ENCODE measurements around the gene METTL22. TPM values are rescaled to one million over a fixed set of nuclear protein-coding genes. Genes with fewer than 3 reads are reported as not detected.

Gene METTL22
- total and polyA plus RNA-seq, 2 experiments from 2014 or later, result 46.0 to 63.5 TPM

GRCh38 chr16:8627456-8627855 is 6.0 kb downstream of the METTL22 start:
- Histone ChIP-seq H3K4me3 (no peak overlapping the region), H3K27ac (no peak overlapping the region), H3K27me3 (no peaks in the 10 kb centered on the region), H3K4me1 (ENCODE audit: low read depth) (peaks cover 4% of the 10 kb centered on the region), H3K9me3 (ENCODE audit: low read depth) (no peaks in the 10 kb centered on the region), H3K36me3 (peaks cover 57% of the 10 kb centered on the region)
- TF ChIP-seq, protein P1, sequence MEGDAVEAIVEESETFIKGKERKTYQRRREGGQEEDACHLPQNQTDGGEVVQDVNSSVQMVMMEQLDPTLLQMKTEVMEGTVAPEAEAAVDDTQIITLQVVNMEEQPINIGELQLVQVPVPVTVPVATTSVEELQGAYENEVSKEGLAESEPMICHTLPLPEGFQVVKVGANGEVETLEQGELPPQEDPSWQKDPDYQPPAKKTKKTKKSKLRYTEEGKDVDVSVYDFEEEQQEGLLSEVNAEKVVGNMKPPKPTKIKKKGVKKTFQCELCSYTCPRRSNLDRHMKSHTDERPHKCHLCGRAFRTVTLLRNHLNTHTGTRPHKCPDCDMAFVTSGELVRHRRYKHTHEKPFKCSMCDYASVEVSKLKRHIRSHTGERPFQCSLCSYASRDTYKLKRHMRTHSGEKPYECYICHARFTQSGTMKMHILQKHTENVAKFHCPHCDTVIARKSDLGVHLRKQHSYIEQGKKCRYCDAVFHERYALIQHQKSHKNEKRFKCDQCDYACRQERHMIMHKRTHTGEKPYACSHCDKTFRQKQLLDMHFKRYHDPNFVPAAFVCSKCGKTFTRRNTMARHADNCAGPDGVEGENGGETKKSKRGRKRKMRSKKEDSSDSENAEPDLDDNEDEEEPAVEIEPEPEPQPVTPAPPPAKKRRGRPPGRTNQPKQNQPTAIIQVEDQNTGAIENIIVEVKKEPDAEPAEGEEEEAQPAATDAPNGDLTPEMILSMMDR (IDR thresholded peaks at IDR 0.05; ENCODE audit: low read depth, low read length), result no peak
- DNase-seq (ENCODE audit: low read depth in 1 of 2, low spot score in 1 of 2), result no peak

DNA sequence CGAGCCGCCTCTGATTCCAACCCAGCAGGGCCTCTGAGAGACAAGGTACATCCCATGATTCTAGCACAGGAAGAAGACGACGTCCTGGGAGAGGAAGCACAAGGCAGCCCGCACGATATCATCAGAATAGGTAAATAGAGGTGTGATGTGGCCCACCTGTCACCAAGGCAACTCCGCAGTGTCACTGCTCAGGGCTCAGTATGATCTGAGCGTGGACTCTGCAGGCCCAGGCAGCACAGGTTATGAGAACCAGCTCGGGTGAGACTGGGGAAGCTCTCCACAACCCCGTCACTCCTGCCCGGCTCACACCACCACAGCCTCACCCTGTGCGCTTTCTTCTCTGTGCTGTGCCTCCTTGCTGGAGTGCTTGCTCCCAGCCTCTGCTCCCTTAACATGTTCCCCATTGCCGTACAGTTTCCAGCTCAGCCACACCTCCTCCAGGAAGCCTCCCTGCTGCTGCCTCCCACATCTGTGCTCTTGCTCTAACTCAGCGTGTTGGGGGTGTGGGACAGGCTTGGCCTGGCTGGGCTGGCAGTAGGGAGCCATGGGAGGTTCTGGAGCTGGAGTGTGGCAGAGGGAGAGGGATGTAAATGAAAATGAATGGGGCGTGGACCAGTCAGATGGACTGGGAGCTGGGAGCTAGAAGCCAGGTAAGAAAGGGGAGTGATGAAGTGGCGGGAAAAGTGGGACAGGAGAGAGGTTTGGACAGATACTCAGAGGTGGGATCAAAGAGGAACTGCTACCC is 7.7 kb downstream of the METTL22 start:
- no peak for DNase-seq (ENCODE audit: low read depth in 1 of 2, low spot score in 1 of 2)
- TF ChIP-seq, protein P1 (IDR thresholded peaks at IDR 0.05; ENCODE audit: low read depth, low read length), result no peak
- H3K27me3 ChIP-seq, result no peaks in the 10 kb centered on the region
- H3K36me3 ChIP-seq, result peaks cover 68% of the 10 kb centered on the region
- no peak overlapping the region for H3K4me3 ChIP-seq
- H3K4me1 ChIP-seq (ENCODE audit: low read depth), result no peaks in the 10 kb centered on the region
- H3K27ac ChIP-seq, result no peak overlapping the region
- no peaks in the 10 kb centered on the region for H3K9me3 ChIP-seq (ENCODE audit: low read depth)

- H3K4me1 ChIP-seq (ENCODE audit: low read depth), result no peaks in the 10 kb centered on the region
- no peak overlapping the region for H3K4me3 ChIP-seq
- H3K9me3 ChIP-seq (ENCODE audit: low read depth), result no peaks in the 10 kb centered on the region
- TF ChIP-seq, protein P1 (IDR thresholded peaks at IDR 0.05; ENCODE audit: low read depth, low read length), result no peak
- H3K27me3 ChIP-seq, result no peaks in the 10 kb centered on the region
- H3K27ac ChIP-seq, result no peak overlapping the region
- DNase-seq (ENCODE audit: low read depth in 1 of 2, low spot score in 1 of 2), result no peak
- peaks cover 72% of the 10 kb centered on the region for H3K36me3 ChIP-seq
Observed at GRCh38 chr16:8630255-8630953, 8.9 kb downstream of the METTL22 start.

GRCh38 chr16:8631373-8631772 is 9.9 kb downstream of the METTL22 start:
- Histone ChIP-seq H3K9me3 (ENCODE audit: low read depth) (no peaks in the 10 kb centered on the region), H3K4me1 (ENCODE audit: low read depth) (no peaks in the 10 kb centered on the region), H3K27ac (no peak overlapping the region), H3K4me3 (no peak overlapping the region), H3K27me3 (no peaks in the 10 kb centered on the region), H3K36me3 (peaks cover 73% of the 10 kb centered on the region)
- peak in 1 of 2 donors; percentile 6 for DNase-seq (ENCODE audit: low read depth in 1 of 2, low spot score in 1 of 2)
- TF ChIP-seq, protein P1 (IDR thresholded peaks at IDR 0.05; ENCODE audit: low read depth, low read length), result no peak

GRCh38 chr16:8631818-8632465 is 10.4 kb downstream of the METTL22 start:
- H3K27ac ChIP-seq, result no peak overlapping the region
- H3K4me1 ChIP-seq (ENCODE audit: low read depth), result no peaks in the 10 kb centered on the region
- H3K4me3 ChIP-seq, result no peak overlapping the region
- TF ChIP-seq, protein P1 (IDR thresholded peaks at IDR 0.05; ENCODE audit: low read depth, low read length), result no peak
- no peak for DNase-seq (ENCODE audit: low read depth in 1 of 2, low spot score in 1 of 2)
- no peaks in the 10 kb centered on the region for H3K9me3 ChIP-seq (ENCODE audit: low read depth)
- peaks cover 76% of the 10 kb centered on the region for H3K36me3 ChIP-seq
- no peaks in the 10 kb centered on the region for H3K27me3 ChIP-seq

All from cardiac muscle cell (in vitro differentiated cells and primary cell).